ENCODE results near the gene NHSL2. TPM values are rescaled to one million over a fixed set of nuclear protein-coding genes. Genes with fewer than 3 reads are reported as not detected.

The NHSL2 gene
- total RNA-seq, 1 experiment from 2014 or later, result 0.07 TPM

DNA sequence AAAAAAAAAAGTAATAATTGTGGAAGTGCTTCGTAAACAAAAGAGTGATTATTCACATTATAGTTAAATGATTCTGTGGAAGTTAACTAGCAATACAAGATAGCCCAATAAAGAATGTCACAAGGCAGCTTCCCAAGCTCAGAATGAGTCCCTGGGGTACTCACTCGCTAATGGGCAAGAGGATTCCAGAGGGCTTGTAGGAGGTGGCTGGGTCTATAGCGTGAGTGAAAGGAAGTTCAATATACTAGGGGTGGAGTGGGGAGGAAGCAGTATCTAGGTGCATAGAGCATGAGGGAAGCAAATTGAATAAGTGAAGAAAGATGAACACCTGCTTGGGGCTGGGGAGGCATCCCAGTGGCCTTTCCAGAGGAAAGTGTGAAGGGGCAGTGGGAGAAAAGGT lies 178.6 kb downstream of the NHSL2 start:
- Histone ChIP-seq H2AFZ (ENCODE audit: low read length) (no peak overlapping the region), H3K79me2 (ENCODE audit: low read length) (no peaks in the 10 kb centered on the region), H4K20me1 (ENCODE audit: low read length) (no peaks in the 10 kb centered on the region), H3K9ac (ENCODE audit: low read length) (no peak overlapping the region), H3K9me3 (ENCODE audit: low read length) (no peaks in the 10 kb centered on the region), H3K4me3 (ENCODE audit: low read length) (no peak overlapping the region), H3K27ac (ENCODE audit: low read length) (no peak overlapping the region), H3K9me2 (replicated peaks; ENCODE audit: low read length) (no peaks in the 10 kb centered on the region), H3F3A (ENCODE audit: low read length, unreplicated experiment) (no peaks in the 10 kb centered on the region), H3K4me1 (ENCODE audit: insufficient read depth, low read length) (no peaks in the 10 kb centered on the region), H3K36me3 (ENCODE audit: low read depth, low read length) (no peaks in the 10 kb centered on the region), H3K4me2 (ENCODE audit: low read length) (no peak overlapping the region), H3K27me3 (ENCODE audit: low read length) (no peaks in the 10 kb centered on the region)
- no TSS peak for BruUV-seq (replicated peaks)
- ATAC-seq, result no peak
- ChIA-PET POLR2A (ENCODE audit: unreplicated experiment) (no interaction called here), CTCF (interaction anchor here (0.5 kb wide), 1 partner anchor 451 kb away, joined by 4 read pairs; no protein-coding TSS in a partner anchor)
- TF ChIP-seq EZH2phosphoT487 (IDR thresholded peaks at IDR 0.05; ENCODE audit: borderline replicate concordance, low read length) (no peak), EZH2 (IDR thresholded peaks at IDR 0.05; ENCODE audit: low read length, unreplicated experiment) (no peak)
- TF ChIP-seq, protein P1, sequence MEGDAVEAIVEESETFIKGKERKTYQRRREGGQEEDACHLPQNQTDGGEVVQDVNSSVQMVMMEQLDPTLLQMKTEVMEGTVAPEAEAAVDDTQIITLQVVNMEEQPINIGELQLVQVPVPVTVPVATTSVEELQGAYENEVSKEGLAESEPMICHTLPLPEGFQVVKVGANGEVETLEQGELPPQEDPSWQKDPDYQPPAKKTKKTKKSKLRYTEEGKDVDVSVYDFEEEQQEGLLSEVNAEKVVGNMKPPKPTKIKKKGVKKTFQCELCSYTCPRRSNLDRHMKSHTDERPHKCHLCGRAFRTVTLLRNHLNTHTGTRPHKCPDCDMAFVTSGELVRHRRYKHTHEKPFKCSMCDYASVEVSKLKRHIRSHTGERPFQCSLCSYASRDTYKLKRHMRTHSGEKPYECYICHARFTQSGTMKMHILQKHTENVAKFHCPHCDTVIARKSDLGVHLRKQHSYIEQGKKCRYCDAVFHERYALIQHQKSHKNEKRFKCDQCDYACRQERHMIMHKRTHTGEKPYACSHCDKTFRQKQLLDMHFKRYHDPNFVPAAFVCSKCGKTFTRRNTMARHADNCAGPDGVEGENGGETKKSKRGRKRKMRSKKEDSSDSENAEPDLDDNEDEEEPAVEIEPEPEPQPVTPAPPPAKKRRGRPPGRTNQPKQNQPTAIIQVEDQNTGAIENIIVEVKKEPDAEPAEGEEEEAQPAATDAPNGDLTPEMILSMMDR (conservative IDR thresholded peaks at IDR 0.05; ENCODE audit: low read depth, low read length), result no peak
- DNase-seq, result no peak
- intact Hi-C loops (cut with micrococcal nuclease), result no loop called here

- H3F3A ChIP-seq (ENCODE audit: low read length, unreplicated experiment), result no peaks in the 10 kb centered on the region
- H2AFZ ChIP-seq (ENCODE audit: low read length), result no peak overlapping the region
- H3K27ac ChIP-seq (ENCODE audit: low read length), result no peak overlapping the region
- no peaks in the 10 kb centered on the region for H3K27me3 ChIP-seq (ENCODE audit: low read length)
- H3K4me3 ChIP-seq (ENCODE audit: low read length), result no peak overlapping the region
- ChIA-PET CTCF (no interaction called here), POLR2A (ENCODE audit: unreplicated experiment) (no interaction called here)
- H3K9me3 ChIP-seq (ENCODE audit: low read length), result no peaks in the 10 kb centered on the region
- no peak for DNase-seq
- no peaks in the 10 kb centered on the region for H3K4me1 ChIP-seq (ENCODE audit: insufficient read depth, low read length)
- no peaks in the 10 kb centered on the region for H4K20me1 ChIP-seq (ENCODE audit: low read length)
- BruUV-seq (replicated peaks), result no TSS peak
- ATAC-seq, result no peak
- no peak overlapping the region for H3K4me2 ChIP-seq (ENCODE audit: low read length)
- H3K36me3 ChIP-seq (ENCODE audit: low read depth, low read length), result no peaks in the 10 kb centered on the region
- intact Hi-C loops (cut with micrococcal nuclease), result no loop called here
- no peaks in the 10 kb centered on the region for H3K9me2 ChIP-seq (replicated peaks; ENCODE audit: low read length)
- TF ChIP-seq EZH2 (IDR thresholded peaks at IDR 0.05; ENCODE audit: low read length, unreplicated experiment), result no peak
- TF ChIP-seq EZH2phosphoT487 (IDR thresholded peaks at IDR 0.05; ENCODE audit: borderline replicate concordance, low read length), result no peak
- TF ChIP-seq, protein P1 (conservative IDR thresholded peaks at IDR 0.05; ENCODE audit: low read depth, low read length), result no peak
- no peak overlapping the region for H3K9ac ChIP-seq (ENCODE audit: low read length)
- H3K79me2 ChIP-seq (ENCODE audit: low read length), result no peaks in the 10 kb centered on the region
Observed at GRCh38 chrX:72094894-72095293, 184.2 kb downstream of the NHSL2 start.

- TF ChIP-seq EZH2 (IDR thresholded peaks at IDR 0.05; ENCODE audit: low read length, unreplicated experiment), result no peak
- TF ChIP-seq, protein P1 (conservative IDR thresholded peaks at IDR 0.05; ENCODE audit: low read depth, low read length), result no peak
- no peak for TF ChIP-seq EZH2phosphoT487 (IDR thresholded peaks at IDR 0.05; ENCODE audit: borderline replicate concordance, low read length)
- Histone ChIP-seq H3F3A (ENCODE audit: low read length, unreplicated experiment) (no peaks in the 10 kb centered on the region), H4K20me1 (ENCODE audit: low read length) (no peaks in the 10 kb centered on the region), H3K27me3 (ENCODE audit: low read length) (no peaks in the 10 kb centered on the region), H3K4me3 (ENCODE audit: low read length) (no peak overlapping the region), H3K27ac (ENCODE audit: low read length) (no peak overlapping the region), H3K4me1 (ENCODE audit: insufficient read depth, low read length) (no peaks in the 10 kb centered on the region), H3K4me2 (ENCODE audit: low read length) (no peak overlapping the region), H2AFZ (ENCODE audit: low read length) (no peak overlapping the region), H3K9ac (ENCODE audit: low read length) (no peak overlapping the region), H3K9me3 (ENCODE audit: low read length) (no peaks in the 10 kb centered on the region), H3K9me2 (replicated peaks; ENCODE audit: low read length) (no peaks in the 10 kb centered on the region), H3K36me3 (ENCODE audit: low read depth, low read length) (no peaks in the 10 kb centered on the region), H3K79me2 (ENCODE audit: low read length) (no peaks in the 10 kb centered on the region)
- CTCF ChIA-PET, result no interaction called here
- intact Hi-C loops (cut with micrococcal nuclease), result no loop called here
- no TSS peak for BruUV-seq (replicated peaks)
- POLR2A ChIA-PET (ENCODE audit: unreplicated experiment), result no interaction called here
- DNase-seq (no peak), ATAC-seq (no peak)
Observed at GRCh38 chrX:72095370-72095769, 184.7 kb downstream of the NHSL2 start.
